ENCODE measurements around the gene SCO2.

SCO2 gene
- total RNA-seq, result 9.1 to 30.1 (median 19.3) reads per million in 18 experiments

DNA sequence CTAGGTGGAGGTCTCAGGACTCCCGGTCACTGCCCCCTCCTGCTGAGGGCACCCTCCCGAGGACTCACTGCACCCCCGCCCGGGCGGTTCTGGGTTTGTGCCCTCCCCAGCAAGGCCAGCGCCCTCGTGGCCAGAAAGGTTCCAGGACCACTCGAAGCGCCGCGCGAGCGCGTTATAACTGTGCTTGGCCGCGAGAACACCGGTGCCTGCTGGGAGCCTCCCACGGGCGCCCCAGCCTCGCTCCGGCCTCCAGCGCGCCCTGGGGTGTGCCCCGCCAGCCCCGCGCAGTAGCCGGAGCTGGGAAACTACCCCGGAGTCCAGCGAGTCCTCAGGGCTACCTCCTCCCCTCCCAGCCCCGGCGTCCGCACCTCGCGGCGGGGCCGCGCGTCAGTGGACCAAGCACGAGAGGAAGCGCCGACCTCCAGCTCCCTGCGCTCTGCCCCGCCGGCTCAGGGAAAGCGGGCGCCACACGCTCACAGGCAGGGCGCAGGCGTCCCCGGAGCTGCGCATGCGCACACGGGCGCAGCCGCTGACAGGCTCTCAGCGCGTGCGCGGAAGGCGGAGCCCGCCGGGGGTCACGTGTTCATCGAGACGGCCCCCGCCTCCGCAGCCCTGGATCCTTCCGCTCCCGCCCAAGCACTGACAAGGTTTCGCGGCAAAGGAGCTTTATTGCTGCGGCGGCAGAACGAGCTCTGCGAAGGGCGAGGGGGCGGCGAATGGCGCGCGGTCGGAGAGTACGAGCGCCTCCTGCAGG lies at the start of gene SCO2:
SCO2 (minus strand) TSS at position 495 of the 754 bp plus-strand sequence. CDS start 1,187 bp downstream, outside the sequence.
- peak; percentile 99 for DNase-seq

- DNase-seq, result no peak
Measured at GRCh38 chr22:50574383-50574755, 49.0 kb upstream of the SCO2 start.

- DNase-seq, result no peak
Measured at GRCh38 chr22:50573491-50574382, 48.3 kb upstream of the SCO2 start.

DNA sequence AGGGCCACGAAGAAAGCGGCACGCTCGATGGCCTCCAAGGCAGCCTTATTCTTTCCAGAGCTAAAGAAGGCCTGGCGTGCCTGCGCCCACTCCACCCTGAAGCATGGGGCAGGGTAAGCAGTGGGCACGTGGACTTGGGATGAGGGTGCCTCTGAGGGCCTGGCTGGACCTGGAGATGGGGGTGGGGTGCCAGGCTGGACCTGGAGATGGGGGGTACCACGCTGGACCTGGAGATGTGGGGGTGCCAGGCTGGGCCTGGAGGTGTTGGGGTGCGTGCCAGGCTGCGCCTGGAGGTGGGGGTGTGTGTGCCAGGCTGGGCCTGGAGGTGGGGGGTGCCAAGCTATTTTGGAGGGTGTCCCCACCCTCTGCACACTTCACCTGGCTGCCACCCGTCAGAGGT lies 47.6 kb upstream of the SCO2 start:
- no peak for DNase-seq

- DNase-seq, result no peak
Measured at GRCh38 chr22:50571264-50572175, 46.1 kb upstream of the SCO2 start.

GRCh38 chr22:50570861-50571260 lies 45.5 kb upstream of the SCO2 start:
- no peak for DNase-seq

- DNase-seq, result no peak
Measured at GRCh38 chr22:50569896-50570535, 44.6 kb upstream of the SCO2 start.

DNA sequence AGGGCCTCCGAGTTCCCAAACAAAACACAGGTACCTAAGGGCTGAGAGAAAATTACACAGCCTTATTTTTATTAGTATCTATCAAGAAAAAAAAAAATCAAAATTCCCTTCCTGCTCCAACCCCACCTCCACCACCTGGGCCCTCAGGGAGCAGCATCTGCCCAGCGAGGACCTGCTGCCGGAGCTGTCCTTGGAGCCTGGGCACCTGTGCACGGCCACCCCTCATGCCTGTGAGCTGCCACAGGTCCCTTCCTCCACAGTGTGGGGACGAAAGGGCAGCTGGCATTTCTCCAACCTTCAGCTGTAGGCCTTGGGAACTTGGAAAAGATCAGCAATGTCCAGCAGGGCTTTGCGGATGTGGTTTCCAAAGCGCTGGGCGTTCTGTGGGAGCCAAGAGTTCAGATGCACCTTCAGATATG lies 43.7 kb upstream of the SCO2 start:
- DNase-seq, result no peak

DNA sequence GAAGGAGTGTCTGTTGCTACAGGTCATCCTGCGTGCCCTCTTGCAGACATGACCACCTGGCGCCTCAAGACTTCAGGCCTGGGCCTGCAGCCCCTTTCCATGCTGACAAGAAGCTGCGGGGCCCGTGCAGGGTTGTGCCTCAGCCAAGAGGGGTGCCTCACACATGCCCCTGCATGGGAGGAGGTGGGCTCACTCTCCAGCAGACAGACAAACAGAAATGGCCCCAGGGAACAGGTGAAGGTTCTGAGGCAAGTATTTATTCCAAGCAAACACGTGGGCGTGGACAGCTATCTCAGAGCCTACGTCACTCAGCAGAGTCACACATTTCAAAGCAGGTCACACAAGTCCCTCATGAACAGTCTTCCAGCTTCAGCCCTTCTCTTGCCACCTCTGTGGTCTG lies 43.2 kb upstream of the SCO2 start:
- no peak for DNase-seq

GRCh38 chr22:50567721-50568252 lies 42.4 kb upstream of the SCO2 start:
- DNase-seq, result no peak

DNA sequence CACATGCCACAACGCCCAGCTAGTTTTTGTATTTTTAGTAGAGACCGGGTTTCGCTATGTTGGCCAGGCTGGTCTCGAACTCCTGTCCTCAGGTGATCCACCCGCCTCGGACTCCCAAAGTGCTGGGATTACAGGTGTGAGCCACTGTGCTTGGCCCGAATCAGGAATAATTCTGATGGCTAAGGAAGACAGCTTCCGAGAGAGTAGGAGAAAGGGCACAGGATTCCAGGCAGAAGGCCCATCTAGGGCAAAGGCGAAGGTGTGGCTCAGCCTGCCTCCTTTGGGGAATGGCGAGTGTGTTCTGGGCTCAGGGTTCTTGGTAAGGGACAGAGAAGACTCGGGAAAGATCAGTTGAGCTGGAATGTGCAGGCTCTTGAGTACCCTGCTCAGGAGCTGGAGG lies 38.9 kb upstream of the SCO2 start:
- no peak for DNase-seq

- DNase-seq, result peak in 1 of 2 donors; percentile 23
Measured at GRCh38 chr22:50563413-50564160, 38.2 kb upstream of the SCO2 start.

GRCh38 chr22:50562523-50563412 lies 37.4 kb upstream of the SCO2 start, which contains the start of gene SYCE3:
Gene SYCE3 (minus strand): TSS chr22:50562919. CDS start chr22:50556405, 6,514 bp downstream.
- DNase-seq, result peak; percentile 96 to 97

DNA sequence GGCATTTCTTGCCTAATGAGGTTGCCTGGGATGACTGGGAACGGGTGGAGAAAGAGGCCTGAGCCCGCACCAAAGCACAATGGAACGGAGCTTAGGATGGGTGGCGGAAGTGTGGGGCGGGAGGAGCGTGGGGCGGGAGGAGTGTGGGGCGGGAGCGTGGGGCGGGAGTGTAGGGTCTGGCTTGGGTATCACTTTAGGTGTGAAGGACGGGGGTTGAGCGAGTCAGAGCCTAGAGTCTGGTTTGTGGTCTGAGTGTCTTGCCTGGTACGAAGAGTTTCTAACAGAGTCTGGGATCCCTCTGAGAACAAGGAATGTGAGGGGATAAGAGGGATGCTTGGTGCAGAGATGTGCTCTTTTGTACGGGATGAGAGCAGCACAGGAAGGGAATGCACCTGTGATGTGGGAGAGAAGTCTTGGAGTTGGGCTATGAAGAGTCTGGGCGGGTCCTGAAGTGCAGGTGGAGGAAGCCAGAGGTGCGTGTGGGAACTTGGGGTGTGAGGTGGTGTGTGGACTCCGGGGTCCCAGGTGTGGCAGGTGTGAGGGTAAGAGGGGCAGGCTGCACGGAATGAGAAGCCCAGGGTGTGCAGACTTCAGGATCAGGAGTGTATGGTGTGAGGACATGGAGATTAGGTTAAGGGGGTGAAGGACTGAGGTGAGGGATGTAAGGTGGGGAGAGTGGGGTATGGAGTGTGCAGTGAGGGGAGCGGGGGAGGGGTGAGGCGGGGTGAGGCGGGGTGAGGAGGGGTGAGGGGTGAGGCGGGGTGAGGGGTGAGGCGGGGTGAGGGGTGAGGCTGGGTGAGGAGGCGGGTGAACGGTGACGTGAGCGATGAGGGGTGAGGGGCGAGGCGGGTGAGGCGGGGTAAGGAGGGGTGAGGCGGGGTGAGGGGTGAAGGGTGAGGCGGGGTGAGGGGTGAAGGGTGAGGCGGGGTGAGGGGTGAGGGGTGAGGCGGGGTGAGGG lies 36.3 kb upstream of the SCO2 start:
- no peak for DNase-seq

GRCh38 chr22:50560034-50560433 lies 34.6 kb upstream of the SCO2 start:
- DNase-seq, result no peak

GRCh38 chr22:50556703-50557102 lies 31.3 kb upstream of the SCO2 start:
- no peak for DNase-seq

- no peak for DNase-seq
Measured at GRCh38 chr22:50553310-50553709, 27.9 kb upstream of the SCO2 start.

- no peak for DNase-seq
Measured at GRCh38 chr22:50551160-50551752, 25.9 kb upstream of the SCO2 start.
